Testis (tissue), 3 donors: Measurements from ENCODE around the gene PRKCA. TPM values are rescaled to one million over a fixed set of nuclear protein-coding genes. Genes with fewer than 3 reads are reported as not detected.

Source experiments
- DNase-seq: peaks from one replicate; pipeline ENCODE4 v3.0.0-alpha.2; 2019
- H3K27ac ChIP-seq, 2 donors: fragments of 200-600 bp; sonication (generic); one replicate each; pipeline ENCODE4 v1.5.1; 2019
- H3K27me3 ChIP-seq: fragments of 200-600 bp; sonication (generic); one replicate; pipeline ENCODE4 v1.5.1; 2019
- H3K36me3 ChIP-seq: fragments of 200-600 bp; sonication (generic); one replicate; pipeline ENCODE4 v1.5.1; 2017; ENCODE audit warnings: low read depth; ENCODE audit errors: missing control alignments
- H3K4me1 ChIP-seq: fragments of 200-600 bp; sonication (generic); one replicate; pipeline ENCODE4 v1.5.1; 2019
- H3K4me3 ChIP-seq, 2 donors: fragments of 200-600 bp; sonication (generic); one replicate each; pipeline ENCODE4 v1.5.1; 2017 to 2019
- H3K9me3 ChIP-seq: fragments of 200-600 bp; sonication (generic); one replicate; pipeline ENCODE4 v1.5.1; 2017
- POLR2A ChIP-seq: fragments of 450-650 bp; IDR thresholded peaks from one replicate; pipeline ENCODE4 v1.6.1; 2017; ENCODE audit warnings: antibody characterized with exemption, mild to moderate bottlenecking, moderate library complexity
- WGBS, 2 donors: methylation state at CpG; one replicate each; pipeline ENCODE4 v1.1.5; 2018; 5-methylcytosine and 5-hydroxymethylcytosine counted together
- intact Hi-C: fragments of 100-400 bp; cut with DNase I; formaldehyde crosslinking; loops from one replicate; pipeline ENCODE4 v1.15.1; 2023; ENCODE audit warnings: low total_unique reads
- polyA plus RNA-seq: library from polyadenylated mRNA; stranded (reverse); fragments of 350-450 nt; fragmentation: Illumina TruSeq; extraction: RNeasy Lipid Tissue Mini Kit (QIAGEN cat#74804); gene quantifications from one replicate; pipeline ENCODE4 v1.2.3, GENCODE V29; 2014; ENCODE audit warnings: low read depth, low replicate concordance; ENCODE audit not compliant: insufficient read depth
- total RNA-seq, 2 donors: library from RNA; depleted of rRNA; stranded (reverse); fragments of >200 nt; gene quantifications; one replicate each; pipeline ENCODE4 v1.2.3, GENCODE V29; 2016
- TF ChIP-seq, protein P1 (sequence below), 3 experiments: fragments of 450-650 bp in 2 of 3; fragments of 200-600 bp in 1 of 3; sonication (generic) in 1 of 3; IDR thresholded peaks; one replicate each; pipeline ENCODE4 v1.5.1; 2016 to 2019; ENCODE audit warnings: antibody characterized with exemption in 3 of 3, mild to moderate bottlenecking in 2 of 3, moderate library complexity in 1 of 3

Gene PRKCA
- total and polyA plus RNA-seq, 3 donors from 2014 or later = 6.8 to 22.9 (median 15.4) TPM

GRCh38 chr17:66740226-66740625 lies 437.8 kb downstream of the PRKCA start:
- 91 to 93% methylated on average over 5 of the region's 5 CpGs for WGBS, 2 donors
- Histone ChIP-seq H3K27me3 (no peaks in the 10 kb centered on the region), H3K9me3 (no peaks in the 10 kb centered on the region), H3K4me1 (no peaks in the 10 kb centered on the region), H3K27ac (no peak overlapping the region), H3K36me3 (no peaks in the 10 kb centered on the region), H3K4me3 (no peak overlapping the region)
- intact Hi-C loops = no loop called here
- TF ChIP-seq POLR2A = no peak
- TF ChIP-seq, protein P1, sequence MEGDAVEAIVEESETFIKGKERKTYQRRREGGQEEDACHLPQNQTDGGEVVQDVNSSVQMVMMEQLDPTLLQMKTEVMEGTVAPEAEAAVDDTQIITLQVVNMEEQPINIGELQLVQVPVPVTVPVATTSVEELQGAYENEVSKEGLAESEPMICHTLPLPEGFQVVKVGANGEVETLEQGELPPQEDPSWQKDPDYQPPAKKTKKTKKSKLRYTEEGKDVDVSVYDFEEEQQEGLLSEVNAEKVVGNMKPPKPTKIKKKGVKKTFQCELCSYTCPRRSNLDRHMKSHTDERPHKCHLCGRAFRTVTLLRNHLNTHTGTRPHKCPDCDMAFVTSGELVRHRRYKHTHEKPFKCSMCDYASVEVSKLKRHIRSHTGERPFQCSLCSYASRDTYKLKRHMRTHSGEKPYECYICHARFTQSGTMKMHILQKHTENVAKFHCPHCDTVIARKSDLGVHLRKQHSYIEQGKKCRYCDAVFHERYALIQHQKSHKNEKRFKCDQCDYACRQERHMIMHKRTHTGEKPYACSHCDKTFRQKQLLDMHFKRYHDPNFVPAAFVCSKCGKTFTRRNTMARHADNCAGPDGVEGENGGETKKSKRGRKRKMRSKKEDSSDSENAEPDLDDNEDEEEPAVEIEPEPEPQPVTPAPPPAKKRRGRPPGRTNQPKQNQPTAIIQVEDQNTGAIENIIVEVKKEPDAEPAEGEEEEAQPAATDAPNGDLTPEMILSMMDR (IDR thresholded peaks at IDR 0.05) = no peak
- no peak for DNase-seq

DNA sequence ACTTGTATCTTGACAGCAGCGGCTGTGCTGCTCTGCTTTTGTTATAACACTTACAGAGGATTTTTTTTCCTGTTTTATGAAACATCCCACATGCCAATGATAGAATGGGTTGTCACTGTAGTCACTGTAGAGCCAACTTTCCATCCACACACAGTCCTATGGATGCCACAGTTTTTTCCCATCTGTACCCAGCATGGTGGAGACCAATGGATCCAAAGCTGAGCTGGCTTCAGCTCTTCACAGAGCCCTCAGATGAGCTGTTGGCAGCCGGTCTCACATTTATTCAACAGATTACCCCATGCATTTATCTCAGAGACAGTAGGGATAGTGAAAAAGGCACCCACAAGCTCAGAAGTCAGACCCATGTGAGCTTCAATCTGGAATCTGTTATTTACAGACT lies 441.1 kb downstream of the PRKCA start:
- no peak overlapping the region for H3K27ac ChIP-seq
- no peaks in the 10 kb centered on the region for H3K36me3 ChIP-seq
- no peak overlapping the region for H3K4me3 ChIP-seq
- TF ChIP-seq, protein P1 (IDR thresholded peaks at IDR 0.05) = no peak
- TF ChIP-seq POLR2A = no peak
- intact Hi-C loops = no loop called here
- WGBS, 2 donors = 86 to 94% methylated on average over 2 of the region's 2 CpGs
- H3K4me1 ChIP-seq = peaks cover 8% of the 10 kb centered on the region
- H3K27me3 ChIP-seq = no peaks in the 10 kb centered on the region
- no peak for DNase-seq
- H3K9me3 ChIP-seq = no peaks in the 10 kb centered on the region

DNA sequence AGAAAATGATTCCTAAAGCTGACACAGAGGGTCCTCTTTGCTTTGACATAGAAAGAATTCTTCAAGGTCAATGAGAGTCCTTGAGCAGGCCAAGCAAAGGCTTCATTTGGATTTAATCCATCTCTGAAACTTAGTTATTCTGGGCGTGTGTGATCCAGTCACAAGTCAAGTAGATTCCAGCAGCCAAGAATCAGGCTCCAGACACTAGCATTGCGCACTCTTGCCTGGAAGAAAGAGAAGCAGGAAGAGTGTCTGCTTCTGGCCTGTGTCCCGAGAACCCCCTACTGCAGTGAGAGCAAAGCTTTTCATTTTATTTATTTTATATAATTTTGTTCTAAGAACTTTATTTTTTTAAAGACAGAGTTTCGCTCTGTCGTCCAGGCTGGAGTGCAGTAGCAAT lies 444.3 kb downstream of the PRKCA start:
- no peak overlapping the region for H3K27ac ChIP-seq

DNA sequence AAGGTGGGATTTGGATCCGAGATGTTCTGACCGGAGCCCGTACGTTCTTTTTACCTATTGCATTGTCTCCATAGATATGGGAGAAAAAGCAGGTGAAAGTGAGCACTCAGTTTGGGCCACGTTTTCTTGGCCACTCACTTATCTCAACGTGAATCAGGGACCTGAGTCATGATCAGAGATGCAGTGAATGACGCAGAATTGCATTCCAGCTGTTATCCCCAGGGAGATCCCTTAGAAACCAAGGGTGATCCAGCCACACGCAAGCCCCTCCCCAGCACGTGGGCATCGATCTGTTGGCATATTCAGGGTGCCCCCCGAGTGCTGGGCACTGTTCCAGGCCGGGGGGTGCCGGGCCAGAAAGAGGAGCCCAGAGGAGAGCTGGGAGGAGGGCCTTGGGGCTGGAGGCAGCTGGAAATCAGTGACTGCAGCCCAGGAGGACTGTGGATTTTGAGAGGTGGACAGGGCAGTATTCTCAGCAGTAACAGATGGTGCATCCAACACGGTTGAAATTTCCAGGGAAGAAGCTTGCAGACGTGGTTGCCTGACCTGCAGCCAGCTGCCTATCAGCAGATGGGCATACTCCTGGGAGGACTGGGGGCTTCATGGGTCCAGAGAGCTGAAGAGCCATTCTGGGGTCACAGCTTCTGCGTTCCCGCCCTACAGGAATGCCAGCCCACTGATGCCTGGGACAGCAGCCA lies 445.3 kb downstream of the PRKCA start:
- TF ChIP-seq, protein P1 (IDR thresholded peaks at IDR 0.05) = no peak
- TF ChIP-seq POLR2A = no peak
- H3K4me1 ChIP-seq = peaks cover 8% of the 10 kb centered on the region
- H3K27ac ChIP-seq = no peak overlapping the region
- no peaks in the 10 kb centered on the region for H3K27me3 ChIP-seq
- intact Hi-C loops = no loop called here
- no peak overlapping the region for H3K4me3 ChIP-seq
- no peak for DNase-seq
- 89 to 93% methylated on average over 17 of the region's 17 CpGs for WGBS, 2 donors
- H3K36me3 ChIP-seq = no peaks in the 10 kb centered on the region
- H3K9me3 ChIP-seq = no peaks in the 10 kb centered on the region

More for the DNA sequence above, 444.3 kb downstream of the PRKCA start:
- DNase-seq = peak; percentile 55
- WGBS, 2 donors = 49% methylated on average over 5 of the region's 5 CpGs
- Histone ChIP-seq H3K4me1 (peaks cover 8% of the 10 kb centered on the region), H3K36me3 (no peaks in the 10 kb centered on the region), H3K4me3 (no peak overlapping the region), H3K27me3 (no peaks in the 10 kb centered on the region), H3K9me3 (no peaks in the 10 kb centered on the region)
- TF ChIP-seq, protein P1 (IDR thresholded peaks at IDR 0.05) = no peak
- TF ChIP-seq POLR2A = no peak
- intact Hi-C loops = no loop called here

DNA sequence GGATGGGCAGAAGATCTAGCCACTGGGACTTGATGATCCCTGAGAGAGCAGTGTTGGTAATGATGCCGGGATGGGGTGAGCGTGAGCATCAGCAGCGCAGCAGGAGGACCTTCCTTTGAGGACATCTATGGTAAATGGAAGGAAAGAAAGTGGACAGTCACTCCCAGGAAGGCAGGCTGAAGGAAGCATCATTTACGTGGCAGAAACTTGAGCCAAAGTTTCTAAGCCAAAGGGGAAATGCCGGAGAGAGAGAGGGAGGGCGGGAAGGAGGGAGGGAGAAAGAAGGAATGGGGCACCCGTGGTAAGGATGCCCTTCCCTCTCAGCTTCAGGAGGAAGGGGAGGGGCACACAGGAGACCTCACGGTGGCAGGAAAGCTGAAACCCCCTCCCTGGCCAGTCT lies 446.2 kb downstream of the PRKCA start:
- TF ChIP-seq, protein P1 (IDR thresholded peaks at IDR 0.05) = no peak
- TF ChIP-seq POLR2A = no peak
- Histone ChIP-seq H3K4me1 (peaks cover 8% of the 10 kb centered on the region), H3K4me3 (no peak overlapping the region), H3K9me3 (no peaks in the 10 kb centered on the region), H3K27ac (no peak overlapping the region), H3K36me3 (no peaks in the 10 kb centered on the region), H3K27me3 (no peaks in the 10 kb centered on the region)
- WGBS, 2 donors = 86 to 90% methylated on average over 8 of the region's 8 CpGs
- DNase-seq = no peak
- intact Hi-C loops = no loop called here
